H1 (cell line): ENCODE measurements around the gene KIF26B.

ENCODE experiments used
- NANOG ChIP-seq: IDR thresholded peaks from 2 replicates; pipeline ENCODE4 v1.6.1; 2011; ENCODE audit warnings: low read length, low read depth, mild to moderate bottlenecking, inconsistent platforms; ENCODE audit not compliant: insufficient read depth, poor library complexity, severe bottlenecking
- RNF2 ChIP-seq: fragments of 200-900, 300-1000 bp; sonication (generic); IDR thresholded peaks from 2 replicates; pipeline ENCODE4 v1.7.1; 2016; ENCODE audit warnings: borderline replicate concordance, low read depth, mild to moderate bottlenecking, antibody characterized with exemption, low read length; ENCODE audit not compliant: poor library complexity, severe bottlenecking; ENCODE audit errors: missing control alignments

- no peak for TF ChIP-seq RNF2
- no peak for TF ChIP-seq NANOG
Observed at GRCh38 chr1:245673881-245674414, 519.2 kb downstream of the KIF26B start.
